Keratinocyte (primary cell): ENCODE results near the gene RIMS4.

Experiments
- EZH2 ChIP-seq: IDR thresholded peaks from one replicate; pipeline ENCODE4 v1.6.1; 2012; ENCODE audit warnings: inconsistent platforms, mild to moderate bottlenecking, low read length, moderate library complexity
- TF ChIP-seq, protein P1 (sequence below), 3 experiments: IDR thresholded peaks in 1 of 3; conservative IDR thresholded peaks in 1 of 3; optimal IDR thresholded peaks in 1 of 3; 2 replicates in 2 of 3; 3 replicates in 1 of 3; pipeline versions ENCODE3 to v1.5.1; 2011; ENCODE audit warnings: low read length in 3 of 3, mild to moderate bottlenecking in 3 of 3, moderate library complexity in 2 of 3, control low read depth in 1 of 3, inconsistent platforms in 1 of 3; ENCODE audit not compliant: insufficient read depth in 2 of 3; ENCODE audit errors: extremely low read depth in 1 of 3

DNA sequence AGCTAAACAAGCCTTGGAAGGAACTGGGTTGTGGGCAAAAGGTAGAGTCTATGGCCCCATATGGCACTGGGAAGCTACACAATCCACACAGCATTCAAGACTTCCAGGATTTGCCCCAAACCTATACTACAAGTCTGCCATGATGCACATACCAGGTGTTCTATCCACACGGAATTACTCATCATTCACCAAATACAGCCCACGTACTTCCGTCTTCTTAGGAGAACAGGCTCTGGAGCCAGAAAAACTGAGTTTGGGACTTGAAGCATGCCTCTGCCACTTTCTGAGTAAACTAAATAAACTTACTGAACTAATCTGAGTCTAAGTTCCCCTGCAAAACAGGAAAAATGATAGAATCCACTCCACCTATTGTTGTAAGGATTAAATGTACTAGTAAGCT lies 28.6 kb downstream of the RIMS4 start:
- TF ChIP-seq EZH2: no peak
- TF ChIP-seq, protein P1, sequence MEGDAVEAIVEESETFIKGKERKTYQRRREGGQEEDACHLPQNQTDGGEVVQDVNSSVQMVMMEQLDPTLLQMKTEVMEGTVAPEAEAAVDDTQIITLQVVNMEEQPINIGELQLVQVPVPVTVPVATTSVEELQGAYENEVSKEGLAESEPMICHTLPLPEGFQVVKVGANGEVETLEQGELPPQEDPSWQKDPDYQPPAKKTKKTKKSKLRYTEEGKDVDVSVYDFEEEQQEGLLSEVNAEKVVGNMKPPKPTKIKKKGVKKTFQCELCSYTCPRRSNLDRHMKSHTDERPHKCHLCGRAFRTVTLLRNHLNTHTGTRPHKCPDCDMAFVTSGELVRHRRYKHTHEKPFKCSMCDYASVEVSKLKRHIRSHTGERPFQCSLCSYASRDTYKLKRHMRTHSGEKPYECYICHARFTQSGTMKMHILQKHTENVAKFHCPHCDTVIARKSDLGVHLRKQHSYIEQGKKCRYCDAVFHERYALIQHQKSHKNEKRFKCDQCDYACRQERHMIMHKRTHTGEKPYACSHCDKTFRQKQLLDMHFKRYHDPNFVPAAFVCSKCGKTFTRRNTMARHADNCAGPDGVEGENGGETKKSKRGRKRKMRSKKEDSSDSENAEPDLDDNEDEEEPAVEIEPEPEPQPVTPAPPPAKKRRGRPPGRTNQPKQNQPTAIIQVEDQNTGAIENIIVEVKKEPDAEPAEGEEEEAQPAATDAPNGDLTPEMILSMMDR (optimal IDR thresholded peaks at IDR 0.05 in 1 of 3, IDR thresholded peaks at IDR 0.05 in 1 of 3, conservative IDR thresholded peaks at IDR 0.05 in 1 of 3; ENCODE audit: extremely low read depth in 1 of 3, insufficient read depth in 2 of 3, low read length in 3 of 3): no peak
